HepG2 (cell line): Measurements from ENCODE around the gene SRSF7. TPM values are rescaled to one million over a fixed set of nuclear protein-coding genes. Genes with fewer than 3 reads are reported as not detected.

Source experiments
- ATAC-seq: fragments of 200-7000 bp; cut with Tn5 transposase; 3 replicates; pipeline ENCODE4 v1.9.1; 2020; ENCODE audit warnings: mild to moderate bottlenecking, moderate library complexity
- BruUV-seq: library from RNA; stranded (reverse); fragments of 400-500 nt; replicated peaks from 2 replicates; lab custom pipeline; 2021; lab: Mats Ljungman, UMichigan
- CTCF ChIA-PET: fragments of 300-600 bp; formaldehyde crosslinking; extraction: SDS; loops from one replicate; lab custom pipeline; 2021; ENCODE audit warnings: low total read pairs, inconsistent platforms, low intra/inter-chr PET ratio; lab: Yijun Ruan, JAX
- POLR2A ChIA-PET: fragments of 350-600 bp; sonication (Branson Sonifier 250); formaldehyde crosslinking; loops from one replicate; lab custom pipeline; 2020; ENCODE audit warnings: antibody characterized with exemption, inconsistent platforms; lab: Yijun Ruan, JAX
- DNase-seq: peaks from one replicate; pipeline ENCODE4 v3.0.0-alpha.2; 2015; ENCODE audit warnings: low spot score
- FAIRE-seq: peaks from 3 replicates; lab custom pipeline; 2011; peaks lifted over from hg19 to GRCh38; lab: Jason Lieb, UNC
- H2AFZ ChIP-seq: one replicate; pipeline ENCODE4 v1.6.1; 2011; ENCODE audit warnings: low read length, inconsistent platforms
- H3K27ac ChIP-seq: fragments of 300-600 bp; 3 replicates; pipeline ENCODE4 v1.8.0; 2011; ENCODE audit warnings: mixed run types, mild to moderate bottlenecking, mixed read lengths, low read length, inconsistent platforms; ENCODE audit not compliant: insufficient read depth; ENCODE audit errors: extremely low read length
- H3K27me3 ChIP-seq, 2 experiments: fragments of 200-600 bp in 1 of 2; 2 replicates in 1 of 2; 3 replicates in 1 of 2; pipeline versions ENCODE4 v1.6.0 to v1.8.0; 2011; ENCODE audit warnings: low read length in 2 of 2, mild to moderate bottlenecking in 2 of 2, moderate library complexity in 2 of 2, inconsistent platforms in 1 of 2; ENCODE audit not compliant: insufficient read depth in 2 of 2, control insufficient read depth in 1 of 2
- H3K36me3 ChIP-seq, 2 experiments: fragments of 200-600 bp in 1 of 2; replicated peaks in 1 of 2; 2 replicates in 1 of 2; 3 replicates in 1 of 2; pipeline versions ENCODE4 v1.5.1 to v1.8.0; 2011; ENCODE audit warnings: low read length in 2 of 2, inconsistent platforms in 1 of 2; ENCODE audit not compliant: insufficient read depth in 2 of 2, control insufficient read depth in 1 of 2
- H3K4me1 ChIP-seq: 2 replicates; pipeline ENCODE4 v1.5.1; 2012; ENCODE audit warnings: low read length, inconsistent platforms; ENCODE audit not compliant: insufficient read depth
- H3K4me2 ChIP-seq: 2 replicates; pipeline ENCODE4 v1.6.0; 2011; ENCODE audit warnings: low read depth, low read length, inconsistent platforms
- H3K4me3 ChIP-seq, 3 experiments: fragments of 200-600 bp in 1 of 3; sonication (generic), shearing (Covaris generic) in 1 of 3; replicated peaks in 1 of 3; 2 replicates each; pipeline ENCODE4 v1.5.1; 2011 to 2016; ENCODE audit warnings: low read length in 3 of 3, inconsistent platforms in 2 of 3, low read depth in 2 of 3, mild to moderate bottlenecking in 2 of 3, control low read depth in 1 of 3, mixed read lengths in 1 of 3; ENCODE audit not compliant: insufficient read depth in 1 of 3
- H3K79me2 ChIP-seq: one replicate; pipeline ENCODE4 v1.6.1; 2011; ENCODE audit warnings: low read length, inconsistent platforms; ENCODE audit not compliant: insufficient read depth
- H3K9ac ChIP-seq: 2 replicates; pipeline ENCODE4 v1.6.0; 2011; ENCODE audit warnings: mild to moderate bottlenecking, low read depth, low read length, inconsistent platforms; ENCODE audit not compliant: insufficient read depth
- H3K9me3 ChIP-seq: 2 replicates; pipeline ENCODE4 v1.5.1; 2012; ENCODE audit warnings: mild to moderate bottlenecking, low read length
- H4K20me1 ChIP-seq: 2 replicates; pipeline ENCODE4 v1.6.0; 2011; ENCODE audit warnings: inconsistent platforms, mild to moderate bottlenecking, low read length, moderate library complexity; ENCODE audit not compliant: insufficient read depth
- CREB1 ChIP-seq, 2 experiments: fragments of 450-650 bp in 1 of 2; IDR thresholded peaks; 2 replicates each; pipeline ENCODE4 v1.6.1; 2016 to 2017; ENCODE audit warnings: control low read depth in 1 of 2, mild to moderate bottlenecking in 1 of 2, missing compliant biosample characterization in 1 of 2, missing genetic modification characterization in 1 of 2
- TARDBP ChIP-seq: sonication (generic); formaldehyde crosslinking; IDR thresholded peaks from 2 replicates; pipeline ENCODE4 v1.8.0; 2022; ENCODE audit warnings: mild to moderate bottlenecking, missing genetic modification reagents
- ZBTB42 ChIP-seq: sonication (generic); formaldehyde crosslinking; IDR thresholded peaks from 2 replicates; pipeline ENCODE4 v1.5.0; 2020; ENCODE audit warnings: mild to moderate bottlenecking, missing genetic modification reagents
- ZBTB7A ChIP-seq: sonication (generic); formaldehyde crosslinking; IDR thresholded peaks from 2 replicates; pipeline ENCODE4 v1.8.0; 2022; ENCODE audit warnings: mild to moderate bottlenecking, missing genetic modification reagents
- ZFP62 ChIP-seq: sonication (generic); formaldehyde crosslinking; IDR thresholded peaks from 2 replicates; pipeline ENCODE4 v1.4.0; 2020; ENCODE audit warnings: missing genetic modification reagents
- ZHX1 ChIP-seq: sonication (generic); formaldehyde crosslinking; IDR thresholded peaks from 2 replicates; pipeline ENCODE4 v1.8.1; 2022; ENCODE audit warnings: low read depth, mild to moderate bottlenecking, missing genetic modification reagents
- ZNF776 ChIP-seq: sonication (generic); formaldehyde crosslinking; IDR thresholded peaks from 2 replicates; pipeline ENCODE4 v1.4.0; 2020; ENCODE audit warnings: mild to moderate bottlenecking, missing genetic modification reagents
- WGBS: methylation state at CpG from one replicate; pipeline ENCODE4 v1.1.6; 2017; ENCODE audit warnings: low lambda C conversion rate; 5-methylcytosine and 5-hydroxymethylcytosine counted together
- in situ Hi-C: cut with HindIII; loops from 2 replicates; pipeline ENCODE4 v1.10.0; 2017; ENCODE audit warnings: low pct_unique_long_range_greater_than_20kb; ENCODE audit not compliant: extremely low pct_ligation_motif_present
- intact Hi-C: fragments of 100-400 bp; cut with micrococcal nuclease; formaldehyde crosslinking; loops from one replicate; pipeline ENCODE4 v1.10.0; 2022; ENCODE audit not compliant: unreplicated experiment
- polyA plus RNA-seq, 8 experiments: library from polyadenylated mRNA; depleted of rRNA in 3 of 8; stranded (reverse) in 7 of 8; unstranded in 1 of 8; fragments of >200 nt; fragmentation: Illumina TruSeq in 4 of 8; extraction: Trizol in 4 of 8; gene quantifications; 2 replicates each; pipeline versions ENCODE4 v1.2.1 to v1.2.3, GENCODE V29; 2011 to 2016; ENCODE audit warnings: low read depth in 4 of 8, missing spikeins in 1 of 8, mixed read lengths in 1 of 8; ENCODE audit not compliant: insufficient read depth in 1 of 8
- total RNA-seq, 5 experiments: library from RNA; depleted of rRNA; stranded (reverse); fragments of >200 nt; fragmentation: Illumina TruSeq; extraction: Trizol; gene quantifications; 2 replicates each; pipeline ENCODE4 v1.2.3, GENCODE V29; 2016; ENCODE audit warnings: low read depth in 1 of 5
- TF ChIP-seq, protein P1 (sequence below): sonication (generic); formaldehyde crosslinking; IDR thresholded peaks from 2 replicates; pipeline ENCODE4 v1.8.0; 2022; ENCODE audit warnings: missing genetic modification reagents, low read depth, mild to moderate bottlenecking, borderline replicate concordance

The SRSF7 gene
- total and polyA plus RNA-seq, 2 of the 13 experiments (the other 11 are each of a cell fraction or from before 2014, with no cell fraction given), result 172 to 275 TPM

DNA sequence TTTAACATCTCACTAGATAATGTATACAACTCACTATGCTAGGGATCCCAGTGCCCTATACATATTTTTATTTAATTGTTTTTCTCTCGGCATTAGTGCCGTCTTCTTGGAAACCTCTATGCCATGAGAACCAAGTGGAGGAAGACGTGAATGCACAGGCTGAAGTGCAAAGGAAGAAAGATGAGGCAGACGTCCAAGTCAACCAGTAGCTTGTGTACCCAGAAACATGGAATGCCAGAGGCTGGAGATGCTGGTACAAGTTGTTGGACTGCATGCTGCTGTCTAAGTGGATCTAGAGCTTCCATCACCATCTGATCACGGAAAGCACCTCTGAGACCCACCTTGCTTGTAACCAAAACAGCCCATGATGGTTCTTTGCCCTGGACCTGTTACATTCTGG, 14.4 kb upstream of the SRSF7 start:
- WGBS, result 52% methylated on average over 5 of the region's 5 CpGs
- FAIRE-seq (no peak), DNase-seq (no peak), ATAC-seq (no peak)
- in situ Hi-C loops, result no loop called here
- Histone ChIP-seq H3K36me3 (no peaks in the 10 kb centered on the region), H3K4me3 (no peak overlapping the region), H3K4me2 (no peak overlapping the region), H3K79me2 (no peaks in the 10 kb centered on the region), H3K4me1 (peaks cover 31% of the 10 kb centered on the region), H3K9me3 (no peaks in the 10 kb centered on the region), H2AFZ (no peak overlapping the region), H3K27me3 (no peaks in the 10 kb centered on the region), H4K20me1 (no peaks in the 10 kb centered on the region), H3K9ac (no peak overlapping the region), H3K27ac (no peak overlapping the region)
- no peak for TF ChIP-seq CREB1 (IDR thresholded peaks at IDR 0.05)
- TF ChIP-seq CREB1 (CRISPR knock-in tag; IDR thresholded peaks at IDR 0.05), result no peak
- TF ChIP-seq ZBTB7A (CRISPR knock-in tag), result no peak
- no peak for TF ChIP-seq ZFP62
- no peak for TF ChIP-seq ZHX1 (CRISPR knock-in tag)
- TF ChIP-seq TARDBP (CRISPR knock-in tag), result no peak
- no peak for TF ChIP-seq ZNF776 (CRISPR knock-in tag)
- TF ChIP-seq ZBTB42 (CRISPR knock-in tag), result no peak
- TF ChIP-seq, protein P1, sequence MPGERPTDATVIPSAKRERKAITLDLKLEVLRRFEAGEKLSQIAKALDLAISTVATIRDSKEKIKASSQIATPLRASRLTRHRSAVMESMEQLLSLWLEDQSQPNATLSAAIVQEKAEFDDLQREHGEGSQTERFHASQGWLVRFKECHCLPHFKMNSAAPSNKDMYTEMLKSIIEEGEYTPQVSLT (CRISPR knock-in tag), result no peak
- no TSS peak for BruUV-seq
- CTCF ChIA-PET, result no interaction called here
- POLR2A ChIA-PET, result interaction anchor here (0.8 kb wide), 1 partner anchor 9 kb away, joined by 3 read pairs; no protein-coding TSS in a partner anchor
- intact Hi-C loops, result no loop called here
